HepG2 (cell line): Measurements from ENCODE around the gene LPO. TPM values are rescaled to one million over a fixed set of nuclear protein-coding genes. Genes with fewer than 3 reads are reported as not detected.
A peak's percentile ranks its signal among the peaks of the same experiment; 100 is the strongest.

Experiments
- ATAC-seq: fragments of 200-7000 bp; cut with Tn5 transposase; 3 replicates; pipeline ENCODE4 v1.9.1; 2020; ENCODE audit warnings: mild to moderate bottlenecking, moderate library complexity
- BruUV-seq: library from RNA; stranded (reverse); fragments of 400-500 nt; replicated peaks from 2 replicates; lab custom pipeline; 2021; lab: Mats Ljungman, UMichigan
- CTCF ChIA-PET: fragments of 300-600 bp; formaldehyde crosslinking; extraction: SDS; loops from one replicate; lab custom pipeline; 2021; ENCODE audit warnings: low total read pairs, inconsistent platforms, low intra/inter-chr PET ratio; lab: Yijun Ruan, JAX
- POLR2A ChIA-PET: fragments of 350-600 bp; sonication (Branson Sonifier 250); formaldehyde crosslinking; loops from one replicate; lab custom pipeline; 2020; ENCODE audit warnings: antibody characterized with exemption, inconsistent platforms; lab: Yijun Ruan, JAX
- DNase-seq: peaks from one replicate; pipeline ENCODE4 v3.0.0-alpha.2; 2015; ENCODE audit warnings: low spot score
- FAIRE-seq: peaks from 3 replicates; lab custom pipeline; 2011; peaks lifted over from hg19 to GRCh38; lab: Jason Lieb, UNC
- H2AFZ ChIP-seq: one replicate; pipeline ENCODE4 v1.6.1; 2011; ENCODE audit warnings: low read length, inconsistent platforms
- H3K27ac ChIP-seq: fragments of 300-600 bp; 3 replicates; pipeline ENCODE4 v1.8.0; 2011; ENCODE audit warnings: mixed run types, mild to moderate bottlenecking, mixed read lengths, low read length, inconsistent platforms; ENCODE audit not compliant: insufficient read depth; ENCODE audit errors: extremely low read length
- H3K27me3 ChIP-seq, 2 experiments: fragments of 200-600 bp in 1 of 2; 2 replicates in 1 of 2; 3 replicates in 1 of 2; pipeline versions ENCODE4 v1.6.0 to v1.8.0; 2011; ENCODE audit warnings: low read length in 2 of 2, mild to moderate bottlenecking in 2 of 2, moderate library complexity in 2 of 2, inconsistent platforms in 1 of 2; ENCODE audit not compliant: insufficient read depth in 2 of 2, control insufficient read depth in 1 of 2
- H3K36me3 ChIP-seq, 2 experiments: fragments of 200-600 bp in 1 of 2; replicated peaks in 1 of 2; 2 replicates in 1 of 2; 3 replicates in 1 of 2; pipeline versions ENCODE4 v1.5.1 to v1.8.0; 2011; ENCODE audit warnings: low read length in 2 of 2, inconsistent platforms in 1 of 2; ENCODE audit not compliant: insufficient read depth in 2 of 2, control insufficient read depth in 1 of 2
- H3K4me1 ChIP-seq: 2 replicates; pipeline ENCODE4 v1.5.1; 2012; ENCODE audit warnings: low read length, inconsistent platforms; ENCODE audit not compliant: insufficient read depth
- H3K4me2 ChIP-seq: 2 replicates; pipeline ENCODE4 v1.6.0; 2011; ENCODE audit warnings: low read depth, low read length, inconsistent platforms
- H3K4me3 ChIP-seq, 3 experiments: fragments of 200-600 bp in 1 of 3; sonication (generic), shearing (Covaris generic) in 1 of 3; replicated peaks in 1 of 3; 2 replicates each; pipeline ENCODE4 v1.5.1; 2011 to 2016; ENCODE audit warnings: low read length in 3 of 3, inconsistent platforms in 2 of 3, low read depth in 2 of 3, mild to moderate bottlenecking in 2 of 3, control low read depth in 1 of 3, mixed read lengths in 1 of 3; ENCODE audit not compliant: insufficient read depth in 1 of 3
- H3K79me2 ChIP-seq: one replicate; pipeline ENCODE4 v1.6.1; 2011; ENCODE audit warnings: low read length, inconsistent platforms; ENCODE audit not compliant: insufficient read depth
- H3K9ac ChIP-seq: 2 replicates; pipeline ENCODE4 v1.6.0; 2011; ENCODE audit warnings: mild to moderate bottlenecking, low read depth, low read length, inconsistent platforms; ENCODE audit not compliant: insufficient read depth
- H3K9me3 ChIP-seq: 2 replicates; pipeline ENCODE4 v1.5.1; 2012; ENCODE audit warnings: mild to moderate bottlenecking, low read length
- H4K20me1 ChIP-seq: 2 replicates; pipeline ENCODE4 v1.6.0; 2011; ENCODE audit warnings: inconsistent platforms, mild to moderate bottlenecking, low read length, moderate library complexity; ENCODE audit not compliant: insufficient read depth
- EEA1 ChIP-seq: sonication (generic); formaldehyde crosslinking; IDR thresholded peaks from 2 replicates; pipeline ENCODE4 v1.5.1; 2020; ENCODE audit warnings: mild to moderate bottlenecking, missing genetic modification reagents, borderline replicate concordance
- ETV5 ChIP-seq: IDR thresholded peaks from 2 replicates; pipeline ENCODE4 v1.6.1; 2018; ENCODE audit warnings: missing biosample characterization, missing genetic modification reagents, inconsistent platforms, borderline replicate concordance
- JARID2 ChIP-seq: sonication (generic); formaldehyde crosslinking; IDR thresholded peaks from 2 replicates; pipeline ENCODE4 v1.8.1; 2023; ENCODE audit warnings: missing genetic modification reagents, inconsistent platforms; ENCODE audit not compliant: insufficient replicate concordance
- PAWR ChIP-seq: sonication (generic); formaldehyde crosslinking; IDR thresholded peaks from 2 replicates; pipeline ENCODE4 v1.4.0; 2020; ENCODE audit warnings: missing genetic modification reagents, mild to moderate bottlenecking, borderline replicate concordance
- RARG ChIP-seq: sonication (generic); formaldehyde crosslinking; IDR thresholded peaks from 2 replicates; pipeline ENCODE4 v1.4.0; 2020; ENCODE audit warnings: low read depth, mild to moderate bottlenecking, missing genetic modification reagents
- TFE3 ChIP-seq: IDR thresholded peaks from 2 replicates; pipeline ENCODE4 v1.6.1; 2016
- ZNF3 ChIP-seq: IDR thresholded peaks from 2 replicates; pipeline ENCODE4 v1.7.0; 2017; ENCODE audit warnings: inconsistent platforms
- ZNF687 ChIP-seq: sonication (generic); formaldehyde crosslinking; IDR thresholded peaks from 2 replicates; pipeline ENCODE4 v1.5.1; 2020; ENCODE audit warnings: mild to moderate bottlenecking, missing genetic modification reagents, moderate library complexity
- WGBS: methylation state at CpG from one replicate; pipeline ENCODE4 v1.1.6; 2017; ENCODE audit warnings: low lambda C conversion rate; 5-methylcytosine and 5-hydroxymethylcytosine counted together
- in situ Hi-C: cut with HindIII; loops from 2 replicates; pipeline ENCODE4 v1.10.0; 2017; ENCODE audit warnings: low pct_unique_long_range_greater_than_20kb; ENCODE audit not compliant: extremely low pct_ligation_motif_present
- intact Hi-C: fragments of 100-400 bp; cut with micrococcal nuclease; formaldehyde crosslinking; loops from one replicate; pipeline ENCODE4 v1.10.0; 2022; ENCODE audit not compliant: unreplicated experiment
- polyA plus RNA-seq, 8 experiments: library from polyadenylated mRNA; depleted of rRNA in 3 of 8; stranded (reverse) in 7 of 8; unstranded in 1 of 8; fragments of >200 nt; fragmentation: Illumina TruSeq in 4 of 8; extraction: Trizol in 4 of 8; gene quantifications; 2 replicates each; pipeline versions ENCODE4 v1.2.1 to v1.2.3, GENCODE V29; 2011 to 2016; ENCODE audit warnings: low read depth in 4 of 8, missing spikeins in 1 of 8, mixed read lengths in 1 of 8; ENCODE audit not compliant: insufficient read depth in 1 of 8
- total RNA-seq, 5 experiments: library from RNA; depleted of rRNA; stranded (reverse); fragments of >200 nt; fragmentation: Illumina TruSeq; extraction: Trizol; gene quantifications; 2 replicates each; pipeline ENCODE4 v1.2.3, GENCODE V29; 2016; ENCODE audit warnings: low read depth in 1 of 5

Gene LPO
- total and polyA plus RNA-seq, 2 of the 13 experiments (the other 11 are each of a cell fraction or from before 2014, with no cell fraction given) = not detected

GRCh38 chr17:58283674-58284612 lies 45.6 kb downstream of the LPO start:
- FAIRE-seq (no peak), ATAC-seq (peak; percentile 65), DNase-seq (no peak)
- ChIA-PET POLR2A (no interaction called here), CTCF (no interaction called here)
- H3K27ac ChIP-seq = no peak overlapping the region
- H2AFZ ChIP-seq = no peak overlapping the region
- no peak overlapping the region for H3K9ac ChIP-seq
- no TSS peak for BruUV-seq
- H3K79me2 ChIP-seq = no peaks in the 10 kb centered on the region
- TF ChIP-seq TFE3 (CRISPR knock-in tag) (0 out of 2 replicates have a peak, but pooled peaks have one; percentile 28), EEA1 (CRISPR knock-in tag) (no peak), RARG (CRISPR knock-in tag) (no peak), PAWR (CRISPR knock-in tag) (no peak), JARID2 (CRISPR knock-in tag) (no peak), ZNF3 (CRISPR knock-in tag) (no peak), ETV5 (CRISPR knock-in tag) (peak; percentile 60; the same call in 1 of the 2 replicates), ZNF687 (CRISPR knock-in tag) (peak; percentile 29; the same call in 1 of the 2 replicates)
- H3K4me2 ChIP-seq = peak overlapping the region; percentile 19; the same call in 1 of the 2 replicates
- H3K27me3 ChIP-seq = peaks cover 10 to 46% of the 10 kb centered on the region in 2 experiments; a peak in 4 of 5 replicates
- H3K9me3 ChIP-seq = no peaks in the 10 kb centered on the region
- H3K36me3 ChIP-seq = no peaks in the 10 kb centered on the region
- H4K20me1 ChIP-seq = no peaks in the 10 kb centered on the region
- intact Hi-C loops (no loop called here), in situ Hi-C loops (no loop called here)
- 11% methylated on average over 11 of the region's 12 CpGs for WGBS
- H3K4me1 ChIP-seq = peaks cover 10% of the 10 kb centered on the region
- no peak overlapping the region for H3K4me3 ChIP-seq
